ENCODE measurements around the gene CDON. TPM values are rescaled to one million over a fixed set of nuclear protein-coding genes. Genes with fewer than 3 reads are reported as not detected.

The CDON gene
- total RNA-seq, 1 experiment from 2014 or later: 17.2 TPM

GRCh38 chr11:125998267-125998666, 64.4 kb downstream of the CDON start:
- Histone ChIP-seq H4K5ac (ENCODE audit: insufficient read length, low read depth, low read length) (no peak overlapping the region), H3K4me1 (ENCODE audit: insufficient read depth, low read length) (no peaks in the 10 kb centered on the region), H2BK15ac (ENCODE audit: low read depth, low read length) (no peak overlapping the region), H2BK120ac (ENCODE audit: low read depth, low read length, poor library complexity, severe bottlenecking) (no peak overlapping the region), H4K20me1 (ENCODE audit: control insufficient read depth, insufficient read depth, insufficient read length) (no peaks in the 10 kb centered on the region), H3K18ac (ENCODE audit: insufficient read length, low read depth, low read length) (no peak overlapping the region), H3K4me2 (ENCODE audit: insufficient read depth, insufficient read length, low read length) (no peak overlapping the region), H3K27ac (ENCODE audit: insufficient read length, low read depth, low read length) (no peak overlapping the region), H3T11ph (ENCODE audit: low read length) (no peak overlapping the region), H2AFZ (ENCODE audit: low read length) (no peak overlapping the region), H2AK5ac (ENCODE audit: insufficient read length, low read length) (no peak overlapping the region), H3K9ac (ENCODE audit: extremely low read depth, insufficient read length, low read length) (no peak overlapping the region), H2BK5ac (ENCODE audit: insufficient read length, low read length) (no peak overlapping the region), H4K91ac (ENCODE audit: insufficient read length, low read depth, low read length) (no peak overlapping the region), H4K8ac (replicated peaks; ENCODE audit: insufficient read length, low read depth, low read length) (no peak overlapping the region), H3K9me3 (ENCODE audit: control insufficient read depth, low read depth, low read length) (no peaks in the 10 kb centered on the region), H3K27me3 (ENCODE audit: insufficient read depth, low read length) (no peaks in the 10 kb centered on the region), H3K79me2 (ENCODE audit: insufficient read depth, low read length) (no peaks in the 10 kb centered on the region), H2BK20ac (ENCODE audit: low read depth, low read length, poor library complexity, severe bottlenecking) (no peak overlapping the region), H2BK12ac (ENCODE audit: insufficient read length, low read depth, low read length) (no peak overlapping the region), H3K4ac (ENCODE audit: low read depth, low read length) (no peak overlapping the region), H3K23me2 (ENCODE audit: insufficient read length, low read depth, low read length, poor library complexity, severe bottlenecking) (no peaks in the 10 kb centered on the region), H3K56ac (ENCODE audit: insufficient read length, low read depth, low read length) (no peak overlapping the region), H3K14ac (ENCODE audit: insufficient read depth, low read length) (no peak overlapping the region), H3K79me1 (ENCODE audit: insufficient read depth, low read depth, low read length, poor library complexity, severe bottlenecking) (no peaks in the 10 kb centered on the region), H3K23ac (ENCODE audit: insufficient read length, low read depth, low read length) (no peak overlapping the region)
- no peaks in the 10 kb centered on the region for H3K9me3 Mint-ChIP-seq
- no CpG with 5 or more reads among the region's 5 CpGs for WGBS (ENCODE audit: extremely low coverage, insufficient read length, low lambda C conversion rate)
- no peak overlapping the region for H3K27ac Mint-ChIP-seq
- DNase-seq: no peak
- H3K4me1 Mint-ChIP-seq: peaks cover 2 to 4% of the 10 kb centered on the region in 2 experiments
- H3K4me3 Mint-ChIP-seq: no peak overlapping the region
- TF ChIP-seq, protein P1, sequence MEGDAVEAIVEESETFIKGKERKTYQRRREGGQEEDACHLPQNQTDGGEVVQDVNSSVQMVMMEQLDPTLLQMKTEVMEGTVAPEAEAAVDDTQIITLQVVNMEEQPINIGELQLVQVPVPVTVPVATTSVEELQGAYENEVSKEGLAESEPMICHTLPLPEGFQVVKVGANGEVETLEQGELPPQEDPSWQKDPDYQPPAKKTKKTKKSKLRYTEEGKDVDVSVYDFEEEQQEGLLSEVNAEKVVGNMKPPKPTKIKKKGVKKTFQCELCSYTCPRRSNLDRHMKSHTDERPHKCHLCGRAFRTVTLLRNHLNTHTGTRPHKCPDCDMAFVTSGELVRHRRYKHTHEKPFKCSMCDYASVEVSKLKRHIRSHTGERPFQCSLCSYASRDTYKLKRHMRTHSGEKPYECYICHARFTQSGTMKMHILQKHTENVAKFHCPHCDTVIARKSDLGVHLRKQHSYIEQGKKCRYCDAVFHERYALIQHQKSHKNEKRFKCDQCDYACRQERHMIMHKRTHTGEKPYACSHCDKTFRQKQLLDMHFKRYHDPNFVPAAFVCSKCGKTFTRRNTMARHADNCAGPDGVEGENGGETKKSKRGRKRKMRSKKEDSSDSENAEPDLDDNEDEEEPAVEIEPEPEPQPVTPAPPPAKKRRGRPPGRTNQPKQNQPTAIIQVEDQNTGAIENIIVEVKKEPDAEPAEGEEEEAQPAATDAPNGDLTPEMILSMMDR (conservative IDR thresholded peaks at IDR 0.05): no peak
- H3K27me3 Mint-ChIP-seq (ENCODE audit: low read depth): no peaks in the 10 kb centered on the region
- peaks cover 16 to 24% (median 19%) of the 10 kb centered on the region in 3 experiments; a peak in 6 of 7 replicates for H3K36me3 Mint-ChIP-seq (ENCODE audit: insufficient read depth in 1 of 3, low read depth in 3 of 3)

All from H9 (cell line).